GM21825 (cell line): ENCODE data around the gene ZNF599.
A peak's percentile ranks its signal among the peaks of the same experiment; 100 is the strongest.

Source experiments
- ATAC-seq: cut with Tn5 transposase; IDR thresholded peaks from one replicate; pipeline ENCODE4 v1.9.1; 2021; ENCODE audit warnings: mild to moderate bottlenecking, moderate library complexity; ENCODE audit not compliant: unreplicated experiment

The ZNF599 gene

GRCh38 chr19:34744896-34745690, 27.9 kb downstream of the ZNF599 start:
- ATAC-seq: no peak

GRCh38 chr19:34734537-34735103, 38.4 kb downstream of the ZNF599 start:
- ATAC-seq: no peak

GRCh38 chr19:34733746-34734536, 39.1 kb downstream of the ZNF599 start, which contains the start of gene ZNF181:
TSS of gene ZNF181 (plus strand) at chr19:34734243. CDS start at chr19:34735038, 795 bp downstream.
- ATAC-seq: peak; percentile 66

- ATAC-seq: peak; percentile 10
Measured at GRCh38 chr19:34733266-34733745, 39.7 kb downstream of the ZNF599 start.

- ATAC-seq: no peak
Measured at GRCh38 chr19:34732612-34733211, 40.3 kb downstream of the ZNF599 start.

- ATAC-seq: no peak
Measured at GRCh38 chr19:34731964-34732363, 41.1 kb downstream of the ZNF599 start.

- no peak for ATAC-seq
Measured at GRCh38 chr19:34731019-34731829, 41.8 kb downstream of the ZNF599 start.

- ATAC-seq: no peak
Measured at GRCh38 chr19:34725400-34725799, 47.6 kb downstream of the ZNF599 start.

- no peak for ATAC-seq
Measured at GRCh38 chr19:34722353-34722752, 50.7 kb downstream of the ZNF599 start.

- no peak for ATAC-seq
Measured at GRCh38 chr19:34715357-34715756, 57.7 kb downstream of the ZNF599 start.

- no peak for ATAC-seq
Measured at GRCh38 chr19:34713262-34713637, 59.8 kb downstream of the ZNF599 start.

- ATAC-seq: no peak
Measured at GRCh38 chr19:34712395-34713261, 60.4 kb downstream of the ZNF599 start.

- no peak for ATAC-seq
Measured at GRCh38 chr19:34711890-34712289, 61.1 kb downstream of the ZNF599 start.
